ENCODE results near the gene ZNF614.
"Not testable (repeated sequence)": the region's sequence is repeated elsewhere in the genome, so short reads cannot be mapped to it uniquely, and the experiment has no call there.

DNA sequence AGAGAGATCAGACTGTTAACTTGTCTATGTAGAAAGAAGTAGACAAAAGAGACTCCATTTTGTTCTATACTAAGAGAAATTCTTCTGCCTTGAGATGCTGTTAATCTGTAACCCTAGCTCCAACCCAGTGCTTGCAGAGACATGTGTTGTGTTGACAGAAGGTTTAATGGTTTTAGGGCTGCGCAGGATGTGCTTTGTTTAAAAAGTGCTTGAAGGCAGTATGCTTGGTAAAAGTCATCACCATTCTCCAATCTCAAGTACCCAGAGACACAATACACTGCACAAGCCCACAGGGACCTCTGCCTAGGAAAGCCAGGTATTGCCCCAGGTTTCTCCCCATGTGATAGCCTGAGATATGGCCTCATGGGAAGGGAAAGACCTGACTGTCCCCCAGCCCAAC is 23.6 kb upstream of the ZNF614 start:
- TF ChIP-seq, protein P1, sequence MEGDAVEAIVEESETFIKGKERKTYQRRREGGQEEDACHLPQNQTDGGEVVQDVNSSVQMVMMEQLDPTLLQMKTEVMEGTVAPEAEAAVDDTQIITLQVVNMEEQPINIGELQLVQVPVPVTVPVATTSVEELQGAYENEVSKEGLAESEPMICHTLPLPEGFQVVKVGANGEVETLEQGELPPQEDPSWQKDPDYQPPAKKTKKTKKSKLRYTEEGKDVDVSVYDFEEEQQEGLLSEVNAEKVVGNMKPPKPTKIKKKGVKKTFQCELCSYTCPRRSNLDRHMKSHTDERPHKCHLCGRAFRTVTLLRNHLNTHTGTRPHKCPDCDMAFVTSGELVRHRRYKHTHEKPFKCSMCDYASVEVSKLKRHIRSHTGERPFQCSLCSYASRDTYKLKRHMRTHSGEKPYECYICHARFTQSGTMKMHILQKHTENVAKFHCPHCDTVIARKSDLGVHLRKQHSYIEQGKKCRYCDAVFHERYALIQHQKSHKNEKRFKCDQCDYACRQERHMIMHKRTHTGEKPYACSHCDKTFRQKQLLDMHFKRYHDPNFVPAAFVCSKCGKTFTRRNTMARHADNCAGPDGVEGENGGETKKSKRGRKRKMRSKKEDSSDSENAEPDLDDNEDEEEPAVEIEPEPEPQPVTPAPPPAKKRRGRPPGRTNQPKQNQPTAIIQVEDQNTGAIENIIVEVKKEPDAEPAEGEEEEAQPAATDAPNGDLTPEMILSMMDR (IDR thresholded peaks at IDR 0.05; ENCODE audit: insufficient read depth, low read length) = not testable (repeated sequence)
- TF ChIP-seq POLR2AphosphoS5 (IDR thresholded peaks at IDR 0.05; ENCODE audit: low read depth) = not testable (repeated sequence)
